Activated CD8-positive, alpha-beta T cell treated with anti-CD3 and anti-CD28 coated beads for 36 hours (primary cell): ENCODE results near the gene SCFD2. TPM values are rescaled to one million over a fixed set of nuclear protein-coding genes. Genes with fewer than 3 reads are reported as not detected.
"Not testable (repeated sequence)": the region's sequence is repeated elsewhere in the genome, so short reads cannot be mapped to it uniquely, and the experiment has no call there.

ENCODE experiments used
- ATAC-seq: fragments of 200-7000 bp; cut with Tn5 transposase; one replicate; pipeline ENCODE4 v1.10.0; 2021; ENCODE audit warnings: mild to moderate bottlenecking, moderate library complexity
- CTCF ChIA-PET: fragments of 350-600 bp; sonication (Branson Sonifier 250); formaldehyde crosslinking; loops from one replicate; lab custom pipeline; 2021; ENCODE audit warnings: antibody characterized with exemption; lab: Charles Lee
- POLR2A ChIA-PET: fragments of 350-600 bp; sonication (Branson Sonifier 250); formaldehyde crosslinking; loops from one replicate; lab custom pipeline; 2021; ENCODE audit warnings: antibody characterized with exemption; lab: Charles Lee
- DNase-seq: peaks from one replicate; pipeline ENCODE4 v3.0.0-alpha.2; 2020
- H3K27ac Mint-ChIP-seq: one replicate; pipeline ENCODE4 v1.8.0; 2021; ENCODE audit warnings: mild to moderate bottlenecking, mixed read lengths
- H3K27me3 Mint-ChIP-seq: one replicate; pipeline ENCODE4 v1.8.0; 2021; ENCODE audit warnings: mixed read lengths
- H3K36me3 Mint-ChIP-seq: one replicate; pipeline ENCODE4 v1.8.0; 2021; ENCODE audit warnings: low read depth, mixed read lengths
- H3K4me1 Mint-ChIP-seq: one replicate; pipeline ENCODE4 v1.8.0; 2021; ENCODE audit warnings: low read depth, mixed read lengths
- H3K4me3 Mint-ChIP-seq: one replicate; pipeline ENCODE4 v1.8.0; 2021; ENCODE audit warnings: mild to moderate bottlenecking, moderate library complexity, mixed read lengths
- H3K9me3 Mint-ChIP-seq: one replicate; pipeline ENCODE4 v1.8.0; 2021; ENCODE audit warnings: mixed read lengths
- CTCF ChIP-seq: fragments of 200-600 bp; IDR thresholded peaks from one replicate; pipeline ENCODE4 v1.8.0; 2022; ENCODE audit warnings: antibody characterized with exemption, mild to moderate bottlenecking
- intact Hi-C: fragments of 100-400 bp; cut with micrococcal nuclease; formaldehyde crosslinking; loops from one replicate; pipeline ENCODE4 v1.10.0; 2022
- total RNA-seq, 2 experiments: library from RNA; stranded (reverse); gene quantifications; one replicate each; pipeline ENCODE4 v1.2.3, GENCODE V29; 2021

Gene SCFD2
- total RNA-seq, 2 experiments from 2014 or later: 21.4 to 22.1 TPM

GRCh38 chr4:53221832-53222480, 143.9 kb downstream of the SCFD2 start:
- H3K4me3 Mint-ChIP-seq: no peak overlapping the region
- peaks cover 6% of the 10 kb centered on the region for H3K9me3 Mint-ChIP-seq
- intact Hi-C loops: no loop called here
- peaks cover 21% of the 10 kb centered on the region for H3K36me3 Mint-ChIP-seq
- ChIA-PET CTCF (no interaction called here), POLR2A (no interaction called here)
- H3K27ac Mint-ChIP-seq: no peak overlapping the region
- peaks cover 2% of the 10 kb centered on the region for H3K4me1 Mint-ChIP-seq
- DNase-seq: no peak
- ATAC-seq: no peak
- TF ChIP-seq CTCF: no peak
- H3K27me3 Mint-ChIP-seq: no peaks in the 10 kb centered on the region

GRCh38 chr4:53219148-53219547, 146.7 kb downstream of the SCFD2 start:
- H3K4me3 Mint-ChIP-seq, H3K4me1 Mint-ChIP-seq, H3K27me3 Mint-ChIP-seq, POLR2A ChIA-PET, H3K9me3 Mint-ChIP-seq, CTCF ChIA-PET, intact Hi-C loops, DNase-seq, ATAC-seq, H3K27ac Mint-ChIP-seq: not testable (repeated sequence)
- H3K36me3 Mint-ChIP-seq: peaks cover 21% of the 10 kb centered on the region

- H3K4me3 Mint-ChIP-seq: no peak overlapping the region
- H3K4me1 Mint-ChIP-seq: no peaks in the 10 kb centered on the region
- no peak for TF ChIP-seq CTCF
- DNase-seq: no peak
- ATAC-seq: no peak
- CTCF ChIA-PET: no interaction called here
- peaks cover 21% of the 10 kb centered on the region for H3K36me3 Mint-ChIP-seq
- no peaks in the 10 kb centered on the region for H3K27me3 Mint-ChIP-seq
- no peak overlapping the region for H3K27ac Mint-ChIP-seq
- no peaks in the 10 kb centered on the region for H3K9me3 Mint-ChIP-seq
- POLR2A ChIA-PET: no interaction called here
- intact Hi-C loops: no loop called here
These were observed 157.1 kb downstream of the SCFD2 start for GRCh38 chr4:53208753-53209152.

- no peak overlapping the region for H3K4me3 Mint-ChIP-seq
- no peak overlapping the region for H3K27ac Mint-ChIP-seq
- H3K36me3 Mint-ChIP-seq: peaks cover 18% of the 10 kb centered on the region
- no peaks in the 10 kb centered on the region for H3K27me3 Mint-ChIP-seq
- H3K4me1 Mint-ChIP-seq: no peaks in the 10 kb centered on the region
- intact Hi-C loops: no loop called here
- H3K9me3 Mint-ChIP-seq: no peaks in the 10 kb centered on the region
- POLR2A ChIA-PET: no interaction called here
- CTCF ChIA-PET: interaction anchor here (1.4 kb wide), 1 partner anchor 190 kb away, joined by 3 read pairs; no protein-coding TSS in a partner anchor
- DNase-seq (no peak), ATAC-seq (no peak)
- TF ChIP-seq CTCF: no peak
These were observed 159.9 kb downstream of the SCFD2 start for GRCh38 chr4:53205970-53206369.

- CTCF ChIA-PET: interaction anchor here (0.6 to 1.6 kb wide), 3 partner anchors 263 to 1035 kb away, joined by 3 to 5 read pairs (median 5); no protein-coding TSS in a partner anchor
- Mint-ChIP-seq H3K4me1 (no peaks in the 10 kb centered on the region), H3K4me3 (no peak overlapping the region), H3K27ac (no peak overlapping the region), H3K27me3 (no peaks in the 10 kb centered on the region), H3K9me3 (no peaks in the 10 kb centered on the region), H3K36me3 (peaks cover 8% of the 10 kb centered on the region)
- DNase-seq (no peak), ATAC-seq (no peak)
- no peak for TF ChIP-seq CTCF
- intact Hi-C loops: loop anchor here (10.0 kb wide), 2 partner anchors 185 to 1035 kb away; no protein-coding TSS in a partner anchor
- POLR2A ChIA-PET: no interaction called here
These were observed 166.5 kb downstream of the SCFD2 start for GRCh38 chr4:53199356-53199755.
